Osteocyte (in vitro differentiated cells): ENCODE results near the gene ZEB1. TPM values are rescaled to one million over a fixed set of nuclear protein-coding genes. Genes with fewer than 3 reads are reported as not detected.

Source experiments
- DNase-seq: peaks from one replicate; pipeline ENCODE4 v3.0.0; 2021; ENCODE audit warnings: mixed read lengths; ENCODE audit not compliant: unreplicated experiment; ENCODE audit errors: extremely low spot score
- H3K27ac Mint-ChIP-seq: one replicate; pipeline ENCODE4 v1.8.0; 2021; ENCODE audit warnings: mild to moderate bottlenecking, mixed read lengths; ENCODE audit not compliant: unreplicated experiment
- H3K27me3 Mint-ChIP-seq: one replicate; pipeline ENCODE4 v1.8.0; 2021; ENCODE audit warnings: mixed read lengths; ENCODE audit not compliant: unreplicated experiment
- H3K36me3 Mint-ChIP-seq: one replicate; pipeline ENCODE4 v1.8.0; 2021; ENCODE audit warnings: mixed read lengths; ENCODE audit not compliant: unreplicated experiment
- H3K4me1 Mint-ChIP-seq: one replicate; pipeline ENCODE4 v1.8.0; 2021; ENCODE audit warnings: mixed read lengths; ENCODE audit not compliant: unreplicated experiment
- H3K4me3 Mint-ChIP-seq: one replicate; pipeline ENCODE4 v1.8.0; 2021; ENCODE audit warnings: mild to moderate bottlenecking, moderate library complexity, mixed read lengths; ENCODE audit not compliant: unreplicated experiment
- H3K9me3 Mint-ChIP-seq: one replicate; pipeline ENCODE4 v1.8.0; 2021; ENCODE audit warnings: mixed read lengths; ENCODE audit not compliant: unreplicated experiment
- CTCF ChIP-seq: fragments of 200-600 bp; sonication (generic); IDR thresholded peaks from 2 replicates; pipeline ENCODE4 v1.5.0; 2021; ENCODE audit warnings: antibody characterized with exemption, mild to moderate bottlenecking, moderate library complexity
- total RNA-seq: library from RNA; stranded (reverse); gene quantifications from 2 replicates; pipeline ENCODE4 v1.2.1, GENCODE V29; 2021

ZEB1 gene
- total RNA-seq, 1 donor from 2014 or later = 54.4 TPM

- H3K36me3 Mint-ChIP-seq = no peaks in the 10 kb centered on the region
- no peak for DNase-seq
- H3K4me3 Mint-ChIP-seq = no peak overlapping the region
- peaks cover 4% of the 10 kb centered on the region for H3K9me3 Mint-ChIP-seq
- TF ChIP-seq CTCF = no peak
- peaks cover 3% of the 10 kb centered on the region for H3K27me3 Mint-ChIP-seq
- no peak overlapping the region for H3K27ac Mint-ChIP-seq
- peaks cover 8% of the 10 kb centered on the region for H3K4me1 Mint-ChIP-seq
These were observed 259.9 kb downstream of the ZEB1 start for GRCh38 chr10:31578951-31579350.
